Activated CD4-positive, alpha-beta T cell treated with anti-CD3 and anti-CD28 coated beads, Interleukin-2, amount 10 ng/mL, durations not matched to agents 24 days and 14 days (primary cell): Measurements from ENCODE around the gene TLE6. TPM values are rescaled to one million over a fixed set of nuclear protein-coding genes. Genes with fewer than 3 reads are reported as not detected.
"Not testable (repeated sequence)": the region's sequence is repeated elsewhere in the genome, so short reads cannot be mapped to it uniquely, and the experiment has no call there.

Experiments used
- DNase-seq: peaks from one replicate; pipeline ENCODE4 v3.0.0; 2022
- H3K27ac Mint-ChIP-seq: one replicate; pipeline ENCODE4 v1.8.0; 2022; ENCODE audit warnings: mild to moderate bottlenecking, mixed read lengths
- H3K27me3 Mint-ChIP-seq: one replicate; pipeline ENCODE4 v1.8.0; 2022; ENCODE audit warnings: mixed read lengths
- H3K36me3 Mint-ChIP-seq: one replicate; pipeline ENCODE4 v1.8.0; 2022; ENCODE audit warnings: low read depth, mild to moderate bottlenecking, mixed read lengths
- H3K4me1 Mint-ChIP-seq: one replicate; pipeline ENCODE4 v1.8.0; 2021; ENCODE audit warnings: mixed read lengths
- H3K4me3 Mint-ChIP-seq: one replicate; pipeline ENCODE4 v1.8.0; 2022; ENCODE audit warnings: mild to moderate bottlenecking, moderate library complexity, mixed read lengths
- H3K9me3 Mint-ChIP-seq: one replicate; pipeline ENCODE4 v1.8.0; 2021; ENCODE audit warnings: mixed read lengths
- intact Hi-C: fragments of 100-400 bp; cut with micrococcal nuclease; formaldehyde crosslinking; loops from one replicate; pipeline ENCODE4 v1.15.1; 2023
- total RNA-seq: library from RNA; stranded (reverse); gene quantifications from 2 replicates; pipeline ENCODE4 v1.2.3, GENCODE V29; 2022

TLE6 gene
- total RNA-seq, 1 donor from 2014 or later = 1.1 TPM

DNA sequence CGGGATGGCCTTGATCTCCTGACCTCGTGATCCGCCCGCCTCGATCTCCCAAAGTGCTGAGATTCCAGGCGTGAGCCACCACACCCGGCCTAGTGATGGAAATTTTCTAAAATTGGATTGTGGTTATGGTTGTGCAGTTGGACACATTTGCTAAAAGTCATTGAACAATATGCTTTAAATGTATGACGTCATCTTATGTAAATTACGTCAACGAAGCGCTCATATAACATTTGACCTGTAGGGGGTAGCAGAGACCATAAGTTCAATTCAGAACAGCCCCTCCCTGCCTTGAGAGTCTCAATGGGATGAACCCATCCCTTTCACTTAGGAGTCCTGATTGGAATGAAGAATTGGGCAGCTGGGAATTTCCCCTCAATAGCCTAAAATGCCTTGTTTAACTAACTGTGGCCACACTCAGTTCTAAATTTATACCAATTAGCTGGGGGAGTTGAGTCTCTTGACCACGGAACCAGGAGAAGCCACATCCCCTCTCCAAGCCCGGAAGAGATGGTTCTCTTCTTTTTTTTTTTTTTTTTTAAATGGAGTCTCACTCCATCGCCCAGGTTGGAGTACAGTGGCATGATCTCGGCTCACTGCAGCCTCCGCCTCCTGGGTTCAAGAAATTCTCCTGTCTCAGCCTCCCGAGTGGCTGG is 15.2 kb upstream of the TLE6 start:
- peaks cover 4% of the 10 kb centered on the region for H3K4me1 Mint-ChIP-seq
- H3K27me3 Mint-ChIP-seq = no peaks in the 10 kb centered on the region
- intact Hi-C loops = loop anchor here (1.0 kb wide), 2 partner anchors 142 to 146 kb away; no protein-coding TSS in a partner anchor
- no peaks in the 10 kb centered on the region for H3K9me3 Mint-ChIP-seq
- no peaks in the 10 kb centered on the region for H3K36me3 Mint-ChIP-seq
- no peak overlapping the region for H3K27ac Mint-ChIP-seq
- peak; percentile 91 for DNase-seq
- H3K4me3 Mint-ChIP-seq = no peak overlapping the region

DNA sequence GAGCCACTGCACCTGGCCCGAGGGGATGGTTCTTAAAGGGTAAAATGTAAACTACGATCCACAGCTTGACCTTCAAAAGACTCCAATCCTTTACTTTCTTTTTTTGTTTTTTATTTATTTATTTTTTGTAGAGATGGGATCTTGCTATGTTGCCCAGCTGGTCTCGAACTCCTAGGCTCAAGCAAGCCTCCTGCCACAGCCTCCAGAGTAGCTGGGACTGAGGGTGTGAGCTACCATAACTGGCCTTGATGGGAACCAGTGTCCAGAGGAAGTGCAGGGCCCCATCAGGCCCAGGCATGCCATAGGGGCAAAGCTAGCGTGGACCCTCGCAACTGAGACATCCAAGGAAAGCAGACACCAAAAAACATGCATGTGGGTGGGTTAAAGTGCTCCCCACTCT is 14.2 kb upstream of the TLE6 start:
- Mint-ChIP-seq H3K27me3 (no peaks in the 10 kb centered on the region), H3K9me3 (no peaks in the 10 kb centered on the region), H3K4me3 (no peak overlapping the region), H3K4me1 (peaks cover 4% of the 10 kb centered on the region), H3K36me3 (no peaks in the 10 kb centered on the region), H3K27ac (no peak overlapping the region)
- intact Hi-C loops = no loop called here
- DNase-seq = no peak

DNA sequence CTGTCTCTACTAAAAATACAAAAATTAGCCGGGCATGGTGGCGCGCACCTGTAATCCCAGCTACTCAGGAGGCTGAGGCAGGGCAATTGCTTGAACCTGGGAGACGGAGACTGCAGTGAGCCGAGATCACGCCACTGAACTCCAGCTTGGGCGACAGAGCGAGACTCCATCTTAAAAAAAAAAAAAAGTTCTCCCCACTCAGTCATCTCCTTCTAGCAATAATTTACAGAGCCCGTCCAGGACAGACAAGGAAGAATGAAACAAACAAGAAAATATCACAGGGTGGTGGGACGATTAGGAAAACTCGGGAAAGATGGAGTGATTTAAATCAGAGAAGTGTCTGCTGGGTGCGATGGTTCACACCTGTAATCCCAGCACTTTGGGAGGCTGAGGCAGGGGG is 13.7 kb upstream of the TLE6 start:
- H3K27me3 Mint-ChIP-seq, intact Hi-C loops, H3K36me3 Mint-ChIP-seq, H3K27ac Mint-ChIP-seq, H3K9me3 Mint-ChIP-seq, H3K4me3 Mint-ChIP-seq, DNase-seq, H3K4me1 Mint-ChIP-seq: not testable (repeated sequence)

DNA sequence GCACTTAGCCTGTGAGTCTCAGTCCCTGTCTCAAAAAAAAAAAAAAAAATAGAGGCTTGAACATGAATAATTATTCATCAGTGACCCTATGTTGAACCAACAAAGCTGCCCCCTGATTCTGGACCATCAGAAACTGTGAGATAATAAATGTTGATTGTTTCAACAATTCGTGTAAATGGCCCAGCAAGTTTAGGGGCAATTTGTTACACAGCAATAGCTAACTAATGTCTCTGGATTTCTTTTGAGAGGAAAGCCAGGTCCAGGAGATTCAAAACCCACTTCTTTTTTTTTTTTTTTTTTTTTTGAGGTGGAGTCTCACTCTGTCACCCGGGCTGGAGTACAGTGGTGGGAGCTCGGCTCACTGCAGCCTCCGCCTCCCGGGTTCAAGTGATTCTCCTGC is 12.5 kb upstream of the TLE6 start:
- Mint-ChIP-seq H3K4me3 (no peak overlapping the region), H3K4me1 (peaks cover 4% of the 10 kb centered on the region), H3K36me3 (no peaks in the 10 kb centered on the region), H3K27ac (no peak overlapping the region), H3K27me3 (no peaks in the 10 kb centered on the region), H3K9me3 (no peaks in the 10 kb centered on the region)
- intact Hi-C loops = no loop called here
- DNase-seq = no peak

DNA sequence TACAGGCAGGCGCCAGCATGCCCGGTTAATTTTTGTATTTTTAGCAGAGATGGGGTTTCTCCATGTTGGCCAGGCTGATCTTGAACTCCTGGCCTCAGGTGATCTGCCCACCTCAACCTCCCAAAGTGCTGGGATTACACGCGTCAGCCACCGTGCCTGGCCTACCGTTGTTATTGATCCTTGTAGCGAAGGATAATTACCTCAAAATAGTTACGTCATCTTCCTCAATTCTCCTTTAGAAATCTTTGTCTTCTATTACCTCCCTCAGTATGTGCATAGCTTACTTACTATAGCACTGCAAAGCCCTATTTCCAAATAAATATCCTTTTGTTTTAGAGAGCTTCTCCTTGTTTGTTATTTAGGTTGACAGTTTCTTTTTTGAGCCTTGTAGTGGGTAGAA is 9.4 kb upstream of the TLE6 start:
- DNase-seq = no peak
- intact Hi-C loops = no loop called here
- H3K4me1 Mint-ChIP-seq = peaks cover 1% of the 10 kb centered on the region
- no peaks in the 10 kb centered on the region for H3K36me3 Mint-ChIP-seq
- H3K27ac Mint-ChIP-seq = no peak overlapping the region
- H3K27me3 Mint-ChIP-seq = peaks cover 1% of the 10 kb centered on the region
- no peak overlapping the region for H3K4me3 Mint-ChIP-seq
- no peaks in the 10 kb centered on the region for H3K9me3 Mint-ChIP-seq

DNA sequence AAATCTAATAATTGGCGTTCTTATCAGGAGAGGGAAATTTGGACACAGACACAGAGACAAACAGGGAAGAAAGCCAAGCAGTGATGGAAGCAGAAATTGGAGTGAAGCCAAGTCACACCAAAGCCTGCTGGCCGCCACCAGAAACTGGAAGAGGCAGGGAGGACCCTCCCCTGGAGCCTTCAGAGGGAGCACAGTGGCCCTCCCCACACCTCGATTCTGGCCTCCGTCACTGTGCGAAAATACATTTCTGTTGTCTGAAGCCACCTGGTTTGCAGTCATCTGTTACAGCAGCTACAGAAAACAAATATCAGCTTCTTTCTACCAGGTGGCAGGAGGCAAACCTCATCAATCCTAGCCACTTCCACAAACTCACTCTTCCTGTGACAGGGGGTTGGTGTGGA is 8.3 kb upstream of the TLE6 start:
- intact Hi-C loops = no loop called here
- H3K4me1 Mint-ChIP-seq = peaks cover 1% of the 10 kb centered on the region
- H3K27ac Mint-ChIP-seq = no peak overlapping the region
- DNase-seq = no peak
- H3K4me3 Mint-ChIP-seq = no peak overlapping the region
- H3K27me3 Mint-ChIP-seq = peaks cover 1% of the 10 kb centered on the region
- no peaks in the 10 kb centered on the region for H3K9me3 Mint-ChIP-seq
- H3K36me3 Mint-ChIP-seq = no peaks in the 10 kb centered on the region

DNA sequence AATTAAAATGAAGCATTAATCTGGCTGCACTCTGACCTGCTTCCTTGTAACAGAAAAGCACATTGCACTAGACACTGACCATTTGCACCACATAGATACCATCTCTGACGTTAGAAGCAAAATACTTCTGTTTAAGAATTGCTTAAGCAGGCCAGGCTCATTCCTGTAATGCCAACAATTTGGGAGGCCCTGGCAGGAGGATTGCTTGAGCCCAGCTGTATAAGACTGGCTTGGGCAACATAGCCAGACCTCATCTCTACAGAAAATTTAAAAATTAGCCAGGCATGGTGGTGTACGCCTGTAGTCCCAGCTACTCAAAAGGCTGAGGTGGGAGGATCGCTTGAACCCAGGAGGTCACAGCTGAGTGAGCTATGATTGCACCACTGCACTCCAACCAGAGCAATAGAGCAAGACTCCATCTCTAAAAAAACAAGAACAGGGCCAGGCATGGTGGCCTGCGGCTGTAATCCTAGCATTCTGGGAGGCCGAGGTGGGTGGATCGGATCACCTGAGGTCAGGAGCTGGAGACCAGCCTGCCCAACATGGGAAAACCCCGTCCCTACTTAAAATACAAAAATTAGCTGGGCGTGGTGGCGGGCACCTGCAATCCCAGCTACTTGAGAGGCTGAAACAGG is 7.0 kb upstream of the TLE6 start:
- intact Hi-C loops = no loop called here
- Mint-ChIP-seq H3K27ac (no peak overlapping the region), H3K27me3 (peaks cover 8% of the 10 kb centered on the region), H3K36me3 (no peaks in the 10 kb centered on the region), H3K4me1 (peaks cover 7% of the 10 kb centered on the region), H3K4me3 (no peak overlapping the region), H3K9me3 (no peaks in the 10 kb centered on the region)
- DNase-seq = no peak

DNA sequence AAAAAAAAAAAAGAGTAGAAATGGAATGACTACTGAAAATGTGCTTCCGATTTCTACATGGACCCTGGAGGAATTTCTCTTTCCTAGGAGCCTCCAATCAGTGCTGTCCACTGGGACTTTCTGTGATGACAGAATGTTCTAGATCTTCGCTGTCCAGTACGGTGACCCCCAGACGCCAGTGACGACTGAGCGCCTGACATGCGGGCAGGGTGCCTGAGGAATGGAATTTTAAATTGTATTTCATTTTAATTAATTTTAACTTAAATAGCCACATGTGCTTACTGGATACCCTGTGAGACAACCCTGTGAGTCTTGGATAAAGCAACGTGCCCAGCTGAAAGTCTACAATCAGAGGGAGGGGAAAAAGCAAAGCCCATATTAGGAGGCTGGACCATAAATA is 4.1 kb upstream of the TLE6 start:
- H3K36me3 Mint-ChIP-seq = no peaks in the 10 kb centered on the region
- H3K4me3 Mint-ChIP-seq = no peak overlapping the region
- H3K27ac Mint-ChIP-seq = no peak overlapping the region
- peaks cover 8% of the 10 kb centered on the region for H3K27me3 Mint-ChIP-seq
- intact Hi-C loops = no loop called here
- H3K9me3 Mint-ChIP-seq = no peaks in the 10 kb centered on the region
- H3K4me1 Mint-ChIP-seq = peaks cover 15% of the 10 kb centered on the region
- DNase-seq = no peak

DNA sequence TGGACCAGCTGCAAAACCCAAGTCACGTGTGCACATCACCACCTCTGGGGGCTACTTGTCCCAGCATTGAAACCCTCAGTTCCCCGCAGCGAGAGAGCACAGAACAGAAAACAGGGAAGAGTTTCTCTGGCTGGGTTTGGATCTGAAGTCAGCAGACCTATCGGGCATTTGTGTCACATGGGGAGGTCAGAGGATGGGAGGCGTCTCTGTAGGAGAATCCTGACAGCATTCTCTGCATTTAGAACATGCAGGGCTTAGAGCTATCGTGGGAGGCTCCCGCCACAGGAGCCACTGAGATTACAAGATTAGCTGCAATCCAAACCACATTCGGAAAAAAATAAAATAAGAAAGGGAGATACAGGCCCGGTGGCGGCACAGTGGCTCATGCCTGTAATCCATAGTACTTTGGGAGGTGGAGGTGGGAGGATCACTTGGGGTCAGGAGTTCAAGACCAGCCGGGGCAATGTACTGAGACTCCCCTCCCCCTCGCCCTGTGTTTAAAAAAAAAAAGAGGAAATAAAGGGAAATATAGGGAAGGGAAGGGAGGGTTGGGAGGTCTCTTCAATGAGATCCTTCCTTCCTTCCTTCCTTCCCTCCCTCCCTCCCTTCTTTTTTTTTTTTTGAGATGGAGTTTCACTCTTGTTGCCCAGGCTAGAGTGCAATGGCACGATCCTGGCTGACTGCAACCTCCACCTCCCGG is 2.9 kb upstream of the TLE6 start:
- peaks cover 15% of the 10 kb centered on the region for H3K4me1 Mint-ChIP-seq
- peak overlapping the region; percentile 28 for H3K4me3 Mint-ChIP-seq
- H3K27me3 Mint-ChIP-seq = peaks cover 8% of the 10 kb centered on the region
- intact Hi-C loops = no loop called here
- DNase-seq = peak; percentile 61
- H3K36me3 Mint-ChIP-seq = no peaks in the 10 kb centered on the region
- no peak overlapping the region for H3K27ac Mint-ChIP-seq
- no peaks in the 10 kb centered on the region for H3K9me3 Mint-ChIP-seq

DNA sequence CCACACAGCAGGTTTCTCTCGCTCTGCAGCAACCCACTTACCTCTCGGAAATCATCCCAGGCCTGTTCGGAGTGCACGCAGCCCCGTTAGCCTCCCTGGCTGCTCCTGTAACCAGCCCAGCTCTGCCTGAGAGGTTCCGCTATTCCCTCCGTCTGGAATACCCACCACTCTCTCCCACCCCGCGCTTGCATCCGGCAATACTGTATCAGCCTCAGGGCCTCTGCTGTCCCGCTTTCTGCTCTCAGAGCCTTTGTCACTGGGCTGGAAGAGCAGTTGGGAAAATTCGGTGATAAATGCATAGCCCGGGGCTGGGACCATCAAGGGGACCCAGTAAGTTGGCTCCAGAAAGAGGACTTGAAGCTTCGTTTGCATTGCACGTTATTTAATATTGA is 759 bp upstream of the TLE6 start:
- Mint-ChIP-seq H3K4me3 (peak overlapping the region; percentile 88), H3K36me3 (no peaks in the 10 kb centered on the region), H3K27me3 (peaks cover 9% of the 10 kb centered on the region), H3K9me3 (no peaks in the 10 kb centered on the region), H3K27ac (no peak overlapping the region), H3K4me1 (peaks cover 15% of the 10 kb centered on the region)
- intact Hi-C loops = no loop called here
- no peak for DNase-seq

DNA sequence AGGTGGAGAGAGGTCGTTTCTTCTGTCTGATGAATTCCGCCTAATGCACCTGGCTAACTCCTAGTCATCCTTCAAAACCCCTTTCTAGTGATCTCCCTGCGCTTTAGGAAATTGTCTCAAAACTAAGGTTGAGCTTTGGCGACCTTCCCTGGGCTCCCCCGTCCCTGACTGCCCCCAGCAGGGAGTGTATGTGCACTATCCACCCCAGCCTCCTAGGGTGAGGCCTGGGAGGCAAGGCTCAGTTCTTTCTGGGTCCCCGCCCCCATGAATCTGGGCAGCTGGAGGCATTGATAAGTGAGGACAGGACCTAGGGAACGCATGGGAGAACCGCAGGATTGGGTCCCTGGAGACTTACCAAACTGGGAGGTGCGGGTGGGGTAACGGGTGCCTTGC is 378 bp downstream of the TLE6 start:
- intact Hi-C loops = loop anchor here (1.0 kb wide), 1 partner anchor 58 kb away; no protein-coding TSS in a partner anchor
- no peak for DNase-seq
- H3K4me3 Mint-ChIP-seq = peak overlapping the region; percentile 88
- no peaks in the 10 kb centered on the region for H3K9me3 Mint-ChIP-seq
- H3K27ac Mint-ChIP-seq = no peak overlapping the region
- H3K27me3 Mint-ChIP-seq = peaks cover 12% of the 10 kb centered on the region
- H3K4me1 Mint-ChIP-seq = peaks cover 14% of the 10 kb centered on the region
- no peaks in the 10 kb centered on the region for H3K36me3 Mint-ChIP-seq

DNA sequence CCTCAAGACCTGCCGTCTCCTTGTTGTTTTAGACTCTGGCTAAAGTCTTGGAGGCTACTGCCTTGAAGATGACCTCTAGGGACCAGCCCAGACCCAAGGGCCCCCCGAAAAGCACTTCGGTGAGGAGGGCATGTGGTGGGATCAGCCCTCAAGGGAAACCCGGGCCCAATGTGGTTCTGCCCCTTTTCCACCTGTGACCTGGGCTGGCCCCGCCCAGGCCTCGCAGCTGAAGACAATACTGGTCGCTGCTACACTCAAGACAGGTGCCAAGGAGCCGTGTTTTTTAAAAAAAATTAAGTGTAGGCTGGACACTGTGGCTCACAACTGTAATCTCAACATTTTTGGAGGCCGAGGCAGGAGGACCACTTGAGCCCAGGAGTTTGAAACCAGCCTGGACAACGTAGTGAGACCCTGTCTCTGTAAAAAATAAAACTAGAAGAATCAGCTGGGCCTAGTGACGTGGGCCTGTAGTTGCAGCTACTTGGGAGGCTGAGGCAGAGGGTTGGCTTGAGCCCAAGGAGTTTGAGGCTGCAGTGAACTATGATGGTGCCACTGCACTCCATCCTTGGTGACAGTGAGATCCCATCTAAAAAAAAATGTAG is 903 bp downstream of the TLE6 start:
- DNase-seq = no peak
- Mint-ChIP-seq H3K4me3 (no peak overlapping the region), H3K27ac (no peak overlapping the region), H3K9me3 (no peaks in the 10 kb centered on the region), H3K36me3 (no peaks in the 10 kb centered on the region), H3K27me3 (peaks cover 16% of the 10 kb centered on the region), H3K4me1 (peaks cover 14% of the 10 kb centered on the region)
- intact Hi-C loops = no loop called here

DNA sequence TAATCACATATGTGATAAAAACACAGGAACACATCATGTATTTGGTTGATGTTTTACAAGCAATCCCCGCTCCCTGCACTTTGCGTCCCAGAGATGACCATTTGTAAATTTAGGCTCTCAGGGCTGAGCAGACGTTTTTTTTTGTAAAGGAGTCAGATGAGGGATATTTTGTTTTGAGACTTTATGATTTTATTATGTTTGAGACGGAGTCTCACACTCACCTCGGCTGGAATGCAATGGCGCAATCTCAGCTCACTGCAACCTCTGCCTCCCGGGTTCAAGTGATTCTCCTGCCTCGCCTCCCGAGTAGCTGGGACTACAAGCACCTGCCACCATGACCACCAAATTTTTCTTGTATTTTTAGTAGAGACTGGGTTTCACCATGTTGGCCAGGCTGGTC is 1.4 kb downstream of the TLE6 start:
- no peak overlapping the region for H3K27ac Mint-ChIP-seq
- DNase-seq = no peak
- H3K4me1 Mint-ChIP-seq = peaks cover 14% of the 10 kb centered on the region
- intact Hi-C loops = no loop called here
- no peak overlapping the region for H3K4me3 Mint-ChIP-seq
- H3K9me3 Mint-ChIP-seq = no peaks in the 10 kb centered on the region
- peaks cover 20% of the 10 kb centered on the region for H3K27me3 Mint-ChIP-seq
- no peaks in the 10 kb centered on the region for H3K36me3 Mint-ChIP-seq

DNA sequence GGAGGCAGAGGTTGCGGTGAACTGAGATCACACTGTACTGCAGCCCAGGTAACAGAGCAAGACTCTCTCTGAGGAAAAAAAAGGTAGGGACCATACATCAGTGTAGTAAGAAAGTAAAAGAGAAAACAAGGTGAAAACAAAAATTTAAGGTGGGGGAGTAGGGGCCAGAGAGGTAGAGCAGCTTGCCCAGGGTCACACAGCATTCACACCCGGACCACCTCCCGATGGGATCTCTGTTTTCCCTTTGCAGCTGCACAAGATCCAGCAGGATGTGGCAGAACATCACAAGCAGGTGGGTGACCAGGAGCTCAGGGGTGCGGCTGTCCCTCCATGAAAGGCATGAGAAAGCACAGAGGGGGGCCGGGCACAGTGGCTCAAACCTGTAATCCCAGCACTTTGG is 4.5 kb downstream of the TLE6 start:
- H3K36me3 Mint-ChIP-seq = no peaks in the 10 kb centered on the region
- no peaks in the 10 kb centered on the region for H3K9me3 Mint-ChIP-seq
- no peak for DNase-seq
- peaks cover 18% of the 10 kb centered on the region for H3K27me3 Mint-ChIP-seq
- intact Hi-C loops = no loop called here
- H3K4me1 Mint-ChIP-seq = peaks cover 2% of the 10 kb centered on the region
- H3K27ac Mint-ChIP-seq = no peak overlapping the region
- H3K4me3 Mint-ChIP-seq = no peak overlapping the region
